PC-9 (cell line): ENCODE data around the gene PSRC1. TPM values are rescaled to one million over a fixed set of nuclear protein-coding genes. Genes with fewer than 3 reads are reported as not detected.
A peak's percentile ranks its signal among the peaks of the same experiment; 100 is the strongest.

Experiments used
- BruUV-seq: library from RNA; stranded (reverse); fragments of 400-500 nt; replicated peaks from 2 replicates; lab custom pipeline; 2021; lab: Mats Ljungman, UMichigan
- CTCF ChIA-PET: fragments of 300-600 bp; sonication (Branson Sonifier 250); formaldehyde crosslinking; loops from one replicate; lab custom pipeline; 2022; ENCODE audit warnings: antibody characterized with exemption; lab: Charles Lee
- POLR2A ChIA-PET: fragments of 300-600 bp; sonication (Branson Sonifier 250); formaldehyde crosslinking; loops from one replicate; lab custom pipeline; 2022; ENCODE audit warnings: antibody characterized with exemption; ENCODE audit not compliant: unreplicated experiment; lab: Charles Lee
- DNase-seq, 2 experiments: peaks; one replicate each; pipeline versions ENCODE4 v3.0.0 to v3.0.0-alpha.2; 2015 to 2022; ENCODE audit warnings: mixed read lengths in 1 of 2
- H2AFZ ChIP-seq: fragments of 200-600 bp; sonication (generic); 2 replicates; pipeline ENCODE4 v1.8.1; 2017; ENCODE audit warnings: antibody characterized with exemption
- H3F3A ChIP-seq: fragments of 200-600 bp; sonication (generic); 2 replicates; pipeline ENCODE4 v1.8.1; 2017; ENCODE audit warnings: antibody characterized with exemption, mild to moderate bottlenecking, low read depth; ENCODE audit not compliant: insufficient read depth
- H3K27ac ChIP-seq: fragments of 200-600 bp; sonication (generic); 2 replicates; pipeline ENCODE4 v1.6.1; 2016; ENCODE audit warnings: mixed run types
- H3K27me3 ChIP-seq: fragments of 200-600 bp; sonication (generic); 2 replicates; pipeline ENCODE4 v1.6.1; 2016; ENCODE audit warnings: low read depth, mixed run types; ENCODE audit not compliant: insufficient read depth
- H3K36me3 ChIP-seq: fragments of 200-600 bp; sonication (generic); 2 replicates; pipeline ENCODE4 v1.6.1; 2016; ENCODE audit warnings: low read depth, mixed run types
- H3K4me1 ChIP-seq: fragments of 200-600 bp; sonication (generic); replicated peaks from 2 replicates; pipeline ENCODE4 v1.6.1; 2016; ENCODE audit warnings: mixed run types; ENCODE audit not compliant: insufficient read depth
- H3K4me2 ChIP-seq: fragments of 200-600 bp; sonication (generic); 2 replicates; pipeline ENCODE4 v1.6.1; 2017; ENCODE audit warnings: mixed run types
- H3K4me3 ChIP-seq: fragments of 200-600 bp; sonication (generic); 2 replicates; pipeline ENCODE4 v1.6.1; 2016; ENCODE audit warnings: mixed run types
- H3K79me2 ChIP-seq: fragments of 200-600 bp; sonication (generic); 2 replicates; pipeline ENCODE4 v1.6.1; 2017; ENCODE audit warnings: low read depth, mixed run types
- H3K9me2 ChIP-seq: fragments of 200-600 bp; sonication (generic); 2 replicates; pipeline ENCODE4 v1.8.1; 2017; ENCODE audit warnings: mild to moderate bottlenecking; ENCODE audit not compliant: insufficient read depth
- H3K9me3 ChIP-seq: fragments of 200-600 bp; sonication (generic); 2 replicates; pipeline ENCODE4 v1.8.1; 2016; ENCODE audit warnings: low read depth; ENCODE audit not compliant: insufficient read depth
- H4K20me1 ChIP-seq: fragments of 200-600 bp; sonication (generic); 2 replicates; pipeline ENCODE4 v1.8.1; 2017; ENCODE audit not compliant: insufficient read depth
- EZH2 ChIP-seq: fragments of 200-600 bp; sonication (generic); IDR thresholded peaks from 2 replicates; pipeline ENCODE4 v1.8.0; 2017; ENCODE audit warnings: antibody characterized with exemption, low read depth
- intact Hi-C: fragments of 100-400 bp; cut with micrococcal nuclease; formaldehyde crosslinking; loops from one replicate; pipeline ENCODE4 v1.10.0; 2022; ENCODE audit not compliant: unreplicated experiment
- total RNA-seq: library from RNA; stranded (reverse); gene quantifications from 2 replicates; pipeline ENCODE4 v1.2.3, GENCODE V29; 2021
- TF ChIP-seq, protein P1 (sequence below): fragments of 200-600 bp; sonication (generic); conservative IDR thresholded peaks from 2 replicates; pipeline ENCODE4 v1.6.1; 2017; ENCODE audit warnings: mixed run types, antibody characterized with exemption, mild to moderate bottlenecking, moderate library complexity

The PSRC1 gene
- total RNA-seq, 1 experiment from 2014 or later, result 26.4 TPM

DNA sequence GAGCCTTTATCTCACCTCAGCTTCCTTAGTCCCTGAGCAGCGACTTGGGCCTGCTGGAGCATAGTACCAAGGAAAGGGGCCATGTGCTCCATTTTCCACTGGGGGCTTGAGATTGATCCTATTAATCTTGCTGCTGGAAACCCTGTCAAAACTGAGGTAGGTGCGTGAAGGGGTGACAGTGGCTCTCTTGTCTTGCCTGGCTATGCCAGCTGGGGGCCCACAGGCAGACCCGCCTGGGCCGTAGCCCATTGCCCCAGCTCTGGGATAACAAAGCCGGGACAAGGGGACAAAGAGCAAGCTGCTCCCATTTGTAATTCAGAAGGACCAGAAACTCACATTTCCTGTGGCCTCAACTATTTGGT, 43.9 kb downstream of the PSRC1 start:
- H3K4me1 ChIP-seq, result peaks cover 38% of the 10 kb centered on the region
- H2AFZ ChIP-seq, result no peak overlapping the region
- H3F3A ChIP-seq, result peaks cover 54% of the 10 kb centered on the region
- H4K20me1 ChIP-seq, result peaks cover 2% of the 10 kb centered on the region
- no peak for DNase-seq
- no TSS peak for BruUV-seq
- no peaks in the 10 kb centered on the region for H3K27me3 ChIP-seq
- H3K27ac ChIP-seq, result peak overlapping the region; percentile 92
- no peak overlapping the region for H3K4me3 ChIP-seq
- peaks cover 53% of the 10 kb centered on the region for H3K36me3 ChIP-seq
- no peaks in the 10 kb centered on the region for H3K9me2 ChIP-seq
- H3K79me2 ChIP-seq, result no peaks in the 10 kb centered on the region
- TF ChIP-seq, protein P1, sequence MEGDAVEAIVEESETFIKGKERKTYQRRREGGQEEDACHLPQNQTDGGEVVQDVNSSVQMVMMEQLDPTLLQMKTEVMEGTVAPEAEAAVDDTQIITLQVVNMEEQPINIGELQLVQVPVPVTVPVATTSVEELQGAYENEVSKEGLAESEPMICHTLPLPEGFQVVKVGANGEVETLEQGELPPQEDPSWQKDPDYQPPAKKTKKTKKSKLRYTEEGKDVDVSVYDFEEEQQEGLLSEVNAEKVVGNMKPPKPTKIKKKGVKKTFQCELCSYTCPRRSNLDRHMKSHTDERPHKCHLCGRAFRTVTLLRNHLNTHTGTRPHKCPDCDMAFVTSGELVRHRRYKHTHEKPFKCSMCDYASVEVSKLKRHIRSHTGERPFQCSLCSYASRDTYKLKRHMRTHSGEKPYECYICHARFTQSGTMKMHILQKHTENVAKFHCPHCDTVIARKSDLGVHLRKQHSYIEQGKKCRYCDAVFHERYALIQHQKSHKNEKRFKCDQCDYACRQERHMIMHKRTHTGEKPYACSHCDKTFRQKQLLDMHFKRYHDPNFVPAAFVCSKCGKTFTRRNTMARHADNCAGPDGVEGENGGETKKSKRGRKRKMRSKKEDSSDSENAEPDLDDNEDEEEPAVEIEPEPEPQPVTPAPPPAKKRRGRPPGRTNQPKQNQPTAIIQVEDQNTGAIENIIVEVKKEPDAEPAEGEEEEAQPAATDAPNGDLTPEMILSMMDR, result no peak
- no peak for TF ChIP-seq EZH2
- peak overlapping the region; percentile 57 for H3K4me2 ChIP-seq
- intact Hi-C loops, result no loop called here
- CTCF ChIA-PET, result no interaction called here
- H3K9me3 ChIP-seq, result no peaks in the 10 kb centered on the region
- POLR2A ChIA-PET, result no interaction called here

DNA sequence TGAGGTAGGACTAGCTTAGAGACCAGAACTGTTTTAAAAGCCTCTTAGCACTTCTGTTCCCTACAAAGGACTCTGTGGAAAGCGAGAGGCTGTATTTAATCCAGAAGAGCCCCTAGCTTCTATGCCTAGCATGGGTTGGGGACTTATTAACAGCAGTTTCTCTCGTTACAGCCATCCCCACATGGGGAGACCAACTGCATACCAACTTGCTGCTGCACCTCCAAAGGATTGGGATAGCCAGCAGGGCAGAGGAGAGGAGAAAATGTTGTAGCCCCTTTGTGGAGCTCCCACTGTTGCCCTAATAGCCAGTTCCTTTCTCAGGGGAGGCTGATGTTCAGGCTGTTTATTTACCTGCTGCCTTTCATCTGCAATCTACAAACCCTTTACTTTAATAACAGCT, 44.6 kb downstream of the PSRC1 start:
- no TSS peak for BruUV-seq
- Histone ChIP-seq H4K20me1 (peaks cover 6% of the 10 kb centered on the region), H3F3A (peaks cover 54% of the 10 kb centered on the region), H3K9me3 (no peaks in the 10 kb centered on the region), H3K27me3 (no peaks in the 10 kb centered on the region), H3K36me3 (peaks cover 55% of the 10 kb centered on the region), H3K79me2 (no peaks in the 10 kb centered on the region), H3K9me2 (no peaks in the 10 kb centered on the region), H3K4me1 (peaks cover 38% of the 10 kb centered on the region), H3K4me2 (no peak overlapping the region), H3K4me3 (no peak overlapping the region), H2AFZ (no peak overlapping the region), H3K27ac (peak overlapping the region; percentile 92)
- ChIA-PET POLR2A (no interaction called here), CTCF (interaction anchor here (0.5 kb wide), 1 partner anchor 137 kb away, joined by 12 read pairs; no protein-coding TSS in a partner anchor)
- TF ChIP-seq, protein P1, result no peak
- TF ChIP-seq EZH2, result no peak
- intact Hi-C loops, result no loop called here
- no peak for DNase-seq

DNA sequence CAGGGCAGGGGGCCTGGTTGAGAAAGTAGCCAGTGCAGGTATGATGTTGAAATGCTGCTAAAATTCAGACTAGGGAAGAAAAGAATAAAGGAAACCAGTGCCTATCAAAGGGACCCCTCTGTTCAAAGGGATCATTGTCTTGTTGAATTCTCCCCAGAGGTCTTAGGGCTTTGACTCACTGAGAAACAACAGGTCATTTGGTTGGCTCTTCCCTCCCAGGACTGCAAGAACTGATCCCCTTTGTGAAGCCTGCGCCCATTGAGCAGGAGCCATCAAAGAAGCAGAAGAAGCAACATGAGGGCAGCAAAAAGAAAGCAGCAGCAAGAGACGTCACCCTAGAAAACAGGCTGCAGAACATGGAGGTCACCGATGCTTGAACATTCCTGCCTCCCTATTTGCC, 45.4 kb downstream of the PSRC1 start:
- CTCF ChIA-PET, result no interaction called here
- DNase-seq, result no peak
- BruUV-seq, result no TSS peak
- Histone ChIP-seq H3K27ac (no peak overlapping the region), H4K20me1 (peaks cover 6% of the 10 kb centered on the region), H3K79me2 (no peaks in the 10 kb centered on the region), H3F3A (peaks cover 57% of the 10 kb centered on the region), H2AFZ (no peak overlapping the region), H3K9me3 (no peaks in the 10 kb centered on the region), H3K4me1 (peaks cover 38% of the 10 kb centered on the region), H3K4me3 (no peak overlapping the region), H3K4me2 (no peak overlapping the region), H3K36me3 (peaks cover 58% of the 10 kb centered on the region), H3K27me3 (no peaks in the 10 kb centered on the region), H3K9me2 (no peaks in the 10 kb centered on the region)
- intact Hi-C loops, result no loop called here
- no peak for TF ChIP-seq EZH2
- TF ChIP-seq, protein P1, result no peak
- POLR2A ChIA-PET, result no interaction called here
